HG03066 (cell line): Measurements from ENCODE around the gene GSC2.

Source experiments
- ATAC-seq: cut with Tn5 transposase; IDR thresholded peaks from one replicate; pipeline ENCODE4 v1.9.1; 2021; ENCODE audit warnings: low read depth; ENCODE audit not compliant: unreplicated experiment

The GSC2 gene

GRCh38 chr22:19105867-19106802 lies 44.0 kb downstream of the GSC2 start:
- no peak for ATAC-seq

DNA sequence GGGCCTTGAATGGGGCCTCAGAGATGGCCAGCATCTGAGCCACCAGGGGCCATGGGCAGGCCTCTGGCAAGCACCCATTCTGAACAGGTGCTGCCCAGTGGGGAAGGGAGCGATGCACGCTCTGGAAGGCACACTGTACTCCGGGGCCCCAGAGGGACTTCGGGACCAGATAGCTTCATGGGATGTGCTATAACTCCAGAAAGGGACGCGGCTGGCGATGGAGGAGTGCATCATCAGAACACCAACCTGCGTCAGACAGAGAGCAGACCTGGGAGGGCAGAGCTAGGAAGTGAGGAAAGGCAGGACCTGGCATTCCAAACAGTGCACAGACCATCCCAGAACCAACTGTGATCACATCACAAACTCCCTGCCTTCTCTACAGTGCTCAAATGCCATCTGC lies 44.6 kb downstream of the GSC2 start:
- ATAC-seq: no peak

- ATAC-seq: no peak
Measured at GRCh38 chr22:19103880-19104821, 45.9 kb downstream of the GSC2 start.

DNA sequence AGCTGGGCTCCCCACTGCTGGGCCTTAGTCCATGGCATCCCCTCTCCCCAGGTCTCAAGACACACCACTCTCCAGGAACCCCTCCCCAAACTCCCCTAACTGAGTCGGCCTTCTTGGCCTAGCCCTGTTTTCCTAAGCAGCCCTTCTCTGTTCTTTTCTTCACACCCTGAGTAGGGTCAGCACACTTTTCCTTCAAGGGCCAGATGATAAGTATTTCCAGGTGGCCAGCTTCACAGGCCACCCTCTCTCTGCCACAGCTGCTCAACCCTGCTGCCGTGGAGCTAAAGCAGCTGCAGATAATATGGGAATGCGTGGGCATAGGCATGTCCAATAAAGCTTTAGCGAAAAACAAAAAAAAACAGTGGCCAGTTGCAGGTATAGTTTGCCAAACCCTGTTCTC lies 51.9 kb downstream of the GSC2 start:
- ATAC-seq: no peak

- ATAC-seq: no peak
Measured at GRCh38 chr22:19097518-19097917, 52.6 kb downstream of the GSC2 start.
